ENCODE data around the gene MYH11.

- TF ChIP-seq CTCF (IDR thresholded peaks at IDR 0.05) (no peak), POLR2A (IDR thresholded peaks at IDR 0.05) (no peak), EP300 (IDR thresholded peaks at IDR 0.05) (no peak)
Measured at GRCh38 chr16:15765116-15765515, 91.7 kb downstream of the MYH11 start.
